Breast epithelium (tissue), 3 donors: ENCODE results near the gene ZNF862.

ENCODE experiments used
- POLR2A ChIP-seq: fragments of 450-650 bp; IDR thresholded peaks from one replicate; pipeline ENCODE4 v1.6.1; 2016; ENCODE audit warnings: antibody characterized with exemption, mild to moderate bottlenecking, moderate library complexity
- POLR2AphosphoS5 ChIP-seq, 3 donors: sonication (generic); formaldehyde crosslinking; IDR thresholded peaks; one replicate each; pipeline ENCODE4 v1.6.1; 2017; ENCODE audit warnings: antibody characterized with exemption in 3 of 3
- TF ChIP-seq, protein P1 (sequence below), 3 donors: fragments of 450-650 bp; IDR thresholded peaks; one replicate each; pipeline ENCODE4 v1.5.1; 2016 to 2017; ENCODE audit warnings: antibody characterized with exemption in 3 of 3, mild to moderate bottlenecking in 3 of 3, moderate library complexity in 3 of 3

DNA sequence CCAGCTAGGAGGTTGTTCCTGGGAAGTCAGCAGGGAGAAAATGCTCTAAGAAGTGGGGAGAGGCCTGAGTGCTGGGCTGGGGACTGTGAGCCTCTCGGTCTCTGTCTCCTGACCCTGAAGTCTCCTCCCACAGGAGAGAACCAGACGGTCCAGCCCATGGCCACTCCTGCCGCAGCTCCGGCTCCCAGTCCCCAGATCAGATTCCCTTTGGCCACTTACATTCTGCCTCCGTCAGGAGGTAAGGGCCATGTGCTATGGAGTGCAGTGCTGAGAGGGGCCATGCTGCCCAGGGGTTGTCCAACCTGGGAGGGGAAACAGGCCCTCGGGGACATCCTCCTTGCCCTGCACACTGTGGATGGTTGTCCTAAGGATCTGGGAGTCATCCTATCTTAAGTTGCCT, 43.5 kb upstream of the ZNF862 start:
- TF ChIP-seq, protein P1, sequence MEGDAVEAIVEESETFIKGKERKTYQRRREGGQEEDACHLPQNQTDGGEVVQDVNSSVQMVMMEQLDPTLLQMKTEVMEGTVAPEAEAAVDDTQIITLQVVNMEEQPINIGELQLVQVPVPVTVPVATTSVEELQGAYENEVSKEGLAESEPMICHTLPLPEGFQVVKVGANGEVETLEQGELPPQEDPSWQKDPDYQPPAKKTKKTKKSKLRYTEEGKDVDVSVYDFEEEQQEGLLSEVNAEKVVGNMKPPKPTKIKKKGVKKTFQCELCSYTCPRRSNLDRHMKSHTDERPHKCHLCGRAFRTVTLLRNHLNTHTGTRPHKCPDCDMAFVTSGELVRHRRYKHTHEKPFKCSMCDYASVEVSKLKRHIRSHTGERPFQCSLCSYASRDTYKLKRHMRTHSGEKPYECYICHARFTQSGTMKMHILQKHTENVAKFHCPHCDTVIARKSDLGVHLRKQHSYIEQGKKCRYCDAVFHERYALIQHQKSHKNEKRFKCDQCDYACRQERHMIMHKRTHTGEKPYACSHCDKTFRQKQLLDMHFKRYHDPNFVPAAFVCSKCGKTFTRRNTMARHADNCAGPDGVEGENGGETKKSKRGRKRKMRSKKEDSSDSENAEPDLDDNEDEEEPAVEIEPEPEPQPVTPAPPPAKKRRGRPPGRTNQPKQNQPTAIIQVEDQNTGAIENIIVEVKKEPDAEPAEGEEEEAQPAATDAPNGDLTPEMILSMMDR (IDR thresholded peaks at IDR 0.05), result no peak
- TF ChIP-seq POLR2AphosphoS5 (IDR thresholded peaks at IDR 0.05) (no peak), POLR2A (no peak)
